SH-SY5Y (cell line): Measurements from ENCODE around the gene CTNNBIP1.

Experiments used
- GATA2 ChIP-seq: IDR thresholded peaks from 2 replicates; pipeline ENCODE4 v1.6.1; 2011; ENCODE audit warnings: mild to moderate bottlenecking, low read depth, low read length
- GATA3 ChIP-seq: IDR thresholded peaks from 2 replicates; pipeline ENCODE4 v1.6.1; 2011; ENCODE audit warnings: low read depth, mild to moderate bottlenecking, low read length, moderate library complexity

DNA sequence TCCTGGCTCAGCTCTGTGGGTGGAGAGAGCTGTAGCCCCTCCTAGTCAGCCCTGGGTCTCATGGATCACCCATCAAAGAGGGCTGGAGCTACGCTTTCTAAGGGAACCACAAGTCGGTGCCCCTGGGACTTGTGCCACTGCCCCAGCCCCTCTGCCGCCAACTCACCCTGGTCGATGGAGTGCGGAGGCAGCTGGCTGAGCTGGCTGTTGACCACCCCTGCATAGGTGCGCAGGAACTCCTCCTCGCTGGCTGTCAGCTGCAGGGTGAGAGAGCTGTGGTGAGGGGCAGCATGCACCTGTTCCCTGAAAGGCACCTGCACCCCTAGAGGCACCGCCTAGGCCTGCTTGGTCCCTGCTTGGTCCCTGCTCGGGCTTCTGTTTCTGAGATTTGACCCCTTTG is 39.0 kb downstream of the CTNNBIP1 start:
- no peak for TF ChIP-seq GATA3
- no peak for TF ChIP-seq GATA2
